Skeletal muscle satellite cell (primary cell): ENCODE results near the gene KIF15.

Source experiments
- H3K27me3 ChIP-seq: 2 replicates; pipeline ENCODE4 v1.7.0; 2013; ENCODE audit warnings: low read length; ENCODE audit not compliant: control insufficient read depth, insufficient read depth
- H3K36me3 ChIP-seq: 2 replicates; pipeline ENCODE4 v1.7.0; 2013; ENCODE audit warnings: mild to moderate bottlenecking, control low read depth, low read length; ENCODE audit not compliant: insufficient read depth
- H3K4me1 ChIP-seq: 2 replicates; pipeline ENCODE4 v1.7.0; 2013; ENCODE audit warnings: low read length; ENCODE audit not compliant: control insufficient read depth, insufficient read depth
- H3K4me2 ChIP-seq: 2 replicates; pipeline ENCODE4 v1.7.0; 2013; ENCODE audit warnings: mild to moderate bottlenecking, low read length
- H3K4me3 ChIP-seq: 2 replicates; pipeline ENCODE4 v1.7.0; 2013; ENCODE audit warnings: low read length
- H3K9ac ChIP-seq: 2 replicates; pipeline ENCODE4 v1.7.0; 2013; ENCODE audit warnings: mild to moderate bottlenecking, low read depth, low read length, moderate library complexity
- H3K9me3 ChIP-seq: replicated peaks from 2 replicates; pipeline ENCODE4 v1.7.0; 2013; ENCODE audit warnings: mild to moderate bottlenecking, control low read depth, low read length

The KIF15 gene

GRCh38 chr3:44886561-44886960 lies 125.0 kb downstream of the KIF15 start:
- no peaks in the 10 kb centered on the region for H3K9me3 ChIP-seq
- H3K36me3 ChIP-seq, result no peaks in the 10 kb centered on the region
- H3K4me2 ChIP-seq, result peak overlapping the region; percentile 0
- H3K9ac ChIP-seq, result no peak overlapping the region
- no peak overlapping the region for H3K4me3 ChIP-seq
- no peaks in the 10 kb centered on the region for H3K27me3 ChIP-seq
- H3K4me1 ChIP-seq, result peaks cover 44% of the 10 kb centered on the region

- H3K9me3 ChIP-seq, result no peaks in the 10 kb centered on the region
- peaks cover 44% of the 10 kb centered on the region for H3K4me1 ChIP-seq
- no peaks in the 10 kb centered on the region for H3K27me3 ChIP-seq
- no peak overlapping the region for H3K4me3 ChIP-seq
- peak overlapping the region; percentile 0 for H3K4me2 ChIP-seq
- no peaks in the 10 kb centered on the region for H3K36me3 ChIP-seq
- H3K9ac ChIP-seq, result no peak overlapping the region
These were observed 125.5 kb downstream of the KIF15 start for GRCh38 chr3:44887101-44887500.

GRCh38 chr3:44890258-44890657 lies 128.7 kb downstream of the KIF15 start:
- Histone ChIP-seq H3K27me3 (no peaks in the 10 kb centered on the region), H3K9me3 (no peaks in the 10 kb centered on the region), H3K9ac (no peak overlapping the region), H3K4me2 (no peak overlapping the region), H3K4me3 (no peak overlapping the region), H3K36me3 (no peaks in the 10 kb centered on the region), H3K4me1 (peaks cover 38% of the 10 kb centered on the region)

GRCh38 chr3:44890852-44891251 lies 129.3 kb downstream of the KIF15 start:
- Histone ChIP-seq H3K27me3 (no peaks in the 10 kb centered on the region), H3K36me3 (no peaks in the 10 kb centered on the region), H3K4me2 (no peak overlapping the region), H3K4me3 (no peak overlapping the region), H3K9me3 (no peaks in the 10 kb centered on the region), H3K9ac (no peak overlapping the region), H3K4me1 (peaks cover 34% of the 10 kb centered on the region)

- Histone ChIP-seq H3K27me3 (no peaks in the 10 kb centered on the region), H3K4me3 (peak overlapping the region; percentile 9), H3K9ac (no peak overlapping the region), H3K4me2 (peak overlapping the region; percentile 53), H3K4me1 (peaks cover 18% of the 10 kb centered on the region), H3K36me3 (no peaks in the 10 kb centered on the region), H3K9me3 (no peaks in the 10 kb centered on the region)
These were observed 131.1 kb downstream of the KIF15 start for GRCh38 chr3:44892689-44893088.

- no peaks in the 10 kb centered on the region for H3K9me3 ChIP-seq
- no peaks in the 10 kb centered on the region for H3K36me3 ChIP-seq
- no peaks in the 10 kb centered on the region for H3K27me3 ChIP-seq
- no peak overlapping the region for H3K9ac ChIP-seq
- peak overlapping the region; percentile 9 for H3K4me3 ChIP-seq
- H3K4me1 ChIP-seq, result peaks cover 18% of the 10 kb centered on the region
- H3K4me2 ChIP-seq, result peak overlapping the region; percentile 53
These were observed 131.5 kb downstream of the KIF15 start for GRCh38 chr3:44893097-44893496.

- peaks cover 18% of the 10 kb centered on the region for H3K4me1 ChIP-seq
- H3K4me2 ChIP-seq, result no peak overlapping the region
- no peak overlapping the region for H3K9ac ChIP-seq
- no peak overlapping the region for H3K4me3 ChIP-seq
- H3K9me3 ChIP-seq, result no peaks in the 10 kb centered on the region
- H3K27me3 ChIP-seq, result no peaks in the 10 kb centered on the region
- H3K36me3 ChIP-seq, result no peaks in the 10 kb centered on the region
These were observed 132.9 kb downstream of the KIF15 start for GRCh38 chr3:44894485-44894884.

- Histone ChIP-seq H3K9me3 (no peaks in the 10 kb centered on the region), H3K9ac (no peak overlapping the region), H3K27me3 (no peaks in the 10 kb centered on the region), H3K4me2 (no peak overlapping the region), H3K4me1 (peaks cover 18% of the 10 kb centered on the region), H3K4me3 (no peak overlapping the region), H3K36me3 (no peaks in the 10 kb centered on the region)
These were observed 134.8 kb downstream of the KIF15 start for GRCh38 chr3:44896440-44896839.

- no peaks in the 10 kb centered on the region for H3K36me3 ChIP-seq
- no peak overlapping the region for H3K4me2 ChIP-seq
- H3K4me3 ChIP-seq, result no peak overlapping the region
- H3K9me3 ChIP-seq, result no peaks in the 10 kb centered on the region
- no peaks in the 10 kb centered on the region for H3K27me3 ChIP-seq
- H3K9ac ChIP-seq, result no peak overlapping the region
- no peaks in the 10 kb centered on the region for H3K4me1 ChIP-seq
These were observed 138.2 kb downstream of the KIF15 start for GRCh38 chr3:44899683-44900367.

- no peaks in the 10 kb centered on the region for H3K36me3 ChIP-seq
- no peak overlapping the region for H3K4me2 ChIP-seq
- peaks cover 3% of the 10 kb centered on the region for H3K4me1 ChIP-seq
- H3K9ac ChIP-seq, result no peak overlapping the region
- no peaks in the 10 kb centered on the region for H3K9me3 ChIP-seq
- no peak overlapping the region for H3K4me3 ChIP-seq
- H3K27me3 ChIP-seq, result no peaks in the 10 kb centered on the region
These were observed 141.0 kb downstream of the KIF15 start for GRCh38 chr3:44902628-44903027.
